Fibroblast of pulmonary artery (primary cell): ENCODE results near the gene SRPRA.

Experiments used
- DNase-seq: peaks from one replicate; pipeline ENCODE4 v3.0.0-alpha.2; 2010; ENCODE audit warnings: low read depth
- H3K4me3 ChIP-seq: replicated peaks from 2 replicates; pipeline ENCODE4 v1.5.1; 2011; ENCODE audit warnings: low read depth, mild to moderate bottlenecking, control low read depth, low read length, moderate library complexity
- CTCF ChIP-seq: IDR thresholded peaks from 2 replicates; pipeline ENCODE4 v1.5.1; 2011; ENCODE audit warnings: mild to moderate bottlenecking, control low read depth, low read length, inconsistent platforms; ENCODE audit errors: missing control alignments

SRPRA gene

GRCh38 chr11:126233391-126233790, 35.3 kb downstream of the SRPRA start:
- no peak for DNase-seq
- no peak overlapping the region for H3K4me3 ChIP-seq
- TF ChIP-seq CTCF: no peak

- no peak for TF ChIP-seq CTCF
- H3K4me3 ChIP-seq: no peak overlapping the region
- no peak for DNase-seq
Measured at GRCh38 chr11:126232683-126233082, 36.0 kb downstream of the SRPRA start.

- peak; percentile 92 for DNase-seq
- no peak overlapping the region for H3K4me3 ChIP-seq
- TF ChIP-seq CTCF: no peak
Measured at GRCh38 chr11:126231725-126232459, 36.8 kb downstream of the SRPRA start.

- no peak for TF ChIP-seq CTCF
- no peak overlapping the region for H3K4me3 ChIP-seq
- DNase-seq: peak; percentile 44
Measured at GRCh38 chr11:126229858-126230540, 38.7 kb downstream of the SRPRA start.

- H3K4me3 ChIP-seq: no peak overlapping the region
- no peak for TF ChIP-seq CTCF
- DNase-seq: no peak
Measured at GRCh38 chr11:126226334-126227084, 42.2 kb downstream of the SRPRA start.

- H3K4me3 ChIP-seq: no peak overlapping the region
- TF ChIP-seq CTCF: no peak
- no peak for DNase-seq
Measured at GRCh38 chr11:126225295-126225665, 43.4 kb downstream of the SRPRA start.
